ENCODE data around the gene ST6GAL2.

Gene ST6GAL2

DNA sequence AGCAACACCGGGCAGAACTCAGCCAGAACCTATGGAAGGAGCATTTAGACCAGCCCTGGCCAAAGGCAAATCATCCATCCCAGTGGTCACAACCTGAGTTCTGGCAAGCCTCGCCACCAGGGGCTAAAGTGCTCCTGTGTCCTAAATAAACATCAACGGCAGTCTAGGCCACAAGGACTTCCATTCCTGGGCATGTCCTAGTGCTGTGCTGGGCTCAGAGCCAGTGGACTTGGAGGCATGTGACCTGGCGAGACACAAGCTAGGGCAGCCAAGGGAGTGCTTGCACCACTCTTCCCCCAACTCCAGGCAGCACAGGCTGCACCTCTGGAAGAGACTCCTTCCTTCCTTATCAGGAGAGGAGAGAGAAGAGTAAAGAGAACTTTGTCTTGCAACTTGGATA is 69.0 kb downstream of the ST6GAL2 start:
- DNase-seq: no peak

DNA sequence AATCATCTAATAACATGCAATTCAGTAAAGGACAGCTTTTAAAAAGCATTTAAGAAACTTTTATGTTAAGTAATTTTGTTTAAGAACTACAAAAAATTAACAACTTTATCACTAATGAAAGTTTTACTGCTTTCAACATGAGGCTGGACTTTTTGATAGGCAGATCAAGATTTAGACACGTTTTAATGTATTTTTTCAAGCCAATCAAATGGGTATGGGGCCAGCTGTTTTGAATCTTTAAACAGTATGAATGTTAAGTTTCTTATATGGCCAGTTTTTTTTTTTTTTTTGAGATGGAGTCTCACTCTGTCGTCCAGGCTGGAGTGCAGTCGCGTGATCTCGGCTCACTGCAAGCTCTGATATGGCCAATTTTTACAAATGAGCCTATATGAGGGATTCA is 73.1 kb downstream of the ST6GAL2 start:
- no peak for DNase-seq

- DNase-seq: no peak
These were observed 73.6 kb downstream of the ST6GAL2 start for GRCh38 chr2:106812383-106812782.

DNA sequence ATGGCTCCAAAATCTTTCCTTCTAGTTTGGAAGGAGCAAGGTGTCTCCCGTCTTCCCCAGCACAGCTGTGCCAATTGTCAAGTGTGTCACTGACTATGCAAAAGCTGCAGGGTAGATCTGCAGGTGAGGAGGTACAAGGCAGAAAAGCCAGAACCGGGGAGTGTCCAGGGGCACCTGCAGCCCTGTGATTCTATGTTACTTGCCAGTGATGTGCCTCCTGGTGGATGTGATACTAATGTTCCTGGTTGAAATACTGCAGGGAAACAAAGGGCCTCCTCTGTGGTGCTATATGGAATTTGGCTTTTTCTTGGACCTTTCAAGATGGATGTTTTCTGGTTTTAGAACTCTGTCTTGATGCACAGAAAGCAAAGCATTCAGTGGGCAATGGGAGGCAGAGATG is 80.3 kb downstream of the ST6GAL2 start:
- DNase-seq: no peak

DNA sequence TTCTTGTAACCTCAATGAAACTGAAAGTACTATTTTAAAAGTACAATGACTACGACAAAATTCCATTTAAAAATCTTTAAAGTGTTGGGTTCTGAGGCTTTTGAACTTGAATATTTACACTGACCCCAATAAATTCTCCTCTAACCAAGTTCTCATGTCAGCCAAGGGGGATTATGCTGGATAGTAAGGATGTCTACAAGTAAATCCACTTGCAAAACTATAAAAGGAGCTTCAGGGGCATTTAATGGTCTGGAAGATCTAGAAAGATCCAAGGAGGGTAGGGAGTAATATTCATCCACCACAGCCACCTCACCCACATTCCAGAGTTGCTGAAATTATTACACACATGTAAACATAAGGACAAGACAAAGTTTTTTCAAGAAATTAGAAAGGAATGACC is 81.8 kb downstream of the ST6GAL2 start:
- DNase-seq: no peak

- no peak for DNase-seq
These were observed 84.9 kb downstream of the ST6GAL2 start for GRCh38 chr2:106800976-106801655.

DNA sequence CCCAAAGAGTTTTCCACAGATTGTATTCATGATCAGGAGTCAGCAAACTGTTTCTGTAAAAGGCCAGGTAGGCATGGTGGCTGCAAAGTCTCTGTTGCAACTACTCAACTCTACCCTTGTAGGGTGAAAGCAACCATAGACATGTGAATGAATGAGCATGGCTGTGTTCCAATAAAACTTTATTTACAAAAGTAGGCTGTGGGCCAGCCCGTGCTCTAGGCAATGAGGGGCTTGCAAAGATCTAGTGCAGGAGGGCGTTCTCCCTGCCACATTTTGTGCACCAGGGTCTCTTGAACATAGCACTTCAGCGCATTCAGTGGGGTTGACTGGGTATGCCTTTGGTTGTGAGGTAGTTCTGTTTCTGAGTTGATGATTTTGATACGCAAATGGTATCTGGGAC is 85.8 kb downstream of the ST6GAL2 start:
- DNase-seq: no peak

DNA sequence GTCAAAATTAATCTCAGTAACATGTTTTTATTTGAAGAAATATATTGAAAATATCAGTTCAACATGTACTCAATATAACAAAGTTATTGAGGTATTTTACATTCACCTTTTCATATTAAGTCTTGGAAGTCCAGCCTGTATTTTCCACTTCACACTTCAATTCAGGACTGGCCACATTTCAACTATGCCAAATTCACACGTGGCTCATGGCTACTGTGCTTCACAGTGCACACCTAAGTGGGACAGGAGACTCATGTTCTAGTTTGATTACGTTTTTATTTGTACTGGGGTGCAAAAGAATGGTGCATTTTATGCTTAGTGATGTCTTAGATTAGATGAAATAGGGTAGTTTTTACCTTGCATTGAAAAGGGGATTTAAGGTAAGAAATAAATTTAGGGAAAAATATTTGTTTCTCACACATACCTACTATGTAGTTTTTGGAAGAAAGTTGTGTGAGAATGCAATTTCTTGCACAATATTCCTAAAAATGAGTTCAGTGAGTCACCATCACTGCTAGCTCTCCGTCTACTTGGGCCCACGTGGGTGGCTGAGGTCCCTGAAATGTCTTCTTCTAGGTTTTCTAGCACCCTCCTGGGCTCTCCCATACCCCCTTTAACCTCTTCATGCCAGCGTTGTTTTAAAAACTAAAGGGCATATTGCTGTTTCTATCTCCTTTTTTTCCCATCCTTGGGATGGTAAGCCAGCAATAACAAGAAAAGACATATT is 87.0 kb downstream of the ST6GAL2 start:
- DNase-seq: no peak

GRCh38 chr2:106797494-106797893 is 88.5 kb downstream of the ST6GAL2 start:
- no peak for DNase-seq

DNA sequence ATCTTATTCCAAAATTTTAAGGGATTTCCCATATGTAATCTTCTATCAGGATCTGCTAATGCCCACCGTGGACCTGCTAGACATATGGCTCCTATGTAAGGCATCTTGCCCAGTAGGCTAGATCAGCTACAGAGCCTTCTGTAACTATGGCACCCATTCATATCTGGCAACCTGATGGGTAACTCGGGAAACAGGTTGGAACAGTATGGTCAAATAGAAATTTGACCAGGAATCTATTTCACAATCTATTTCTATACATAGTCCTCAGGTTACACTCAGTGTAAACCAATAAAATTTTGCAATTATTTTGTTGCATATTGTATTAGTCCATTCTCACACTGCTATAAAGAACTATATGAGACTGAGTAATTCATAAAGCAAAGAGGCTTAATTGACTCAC is 93.3 kb downstream of the ST6GAL2 start:
- DNase-seq: no peak

GRCh38 chr2:106789185-106789584 is 96.8 kb downstream of the ST6GAL2 start:
- DNase-seq: no peak

DNA sequence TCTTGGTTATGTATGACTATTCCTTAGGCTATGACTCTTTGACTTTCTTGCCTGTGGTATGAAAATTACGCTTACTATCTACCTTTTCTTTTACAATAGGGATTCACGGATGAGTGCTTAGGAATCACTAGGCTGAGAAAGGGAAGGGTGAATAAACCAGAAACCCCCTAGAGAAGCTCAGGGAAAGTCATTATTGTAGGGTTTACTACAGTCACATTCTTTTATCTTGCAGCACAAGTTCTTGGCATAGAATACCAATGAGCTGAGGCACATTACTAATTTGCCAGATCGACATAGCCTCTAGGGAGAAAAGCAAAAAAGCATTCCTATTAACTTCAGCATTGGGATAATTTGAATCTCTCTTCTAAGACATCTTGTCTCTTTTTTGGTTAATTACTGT is 103.3 kb downstream of the ST6GAL2 start:
- no peak for DNase-seq

DNA sequence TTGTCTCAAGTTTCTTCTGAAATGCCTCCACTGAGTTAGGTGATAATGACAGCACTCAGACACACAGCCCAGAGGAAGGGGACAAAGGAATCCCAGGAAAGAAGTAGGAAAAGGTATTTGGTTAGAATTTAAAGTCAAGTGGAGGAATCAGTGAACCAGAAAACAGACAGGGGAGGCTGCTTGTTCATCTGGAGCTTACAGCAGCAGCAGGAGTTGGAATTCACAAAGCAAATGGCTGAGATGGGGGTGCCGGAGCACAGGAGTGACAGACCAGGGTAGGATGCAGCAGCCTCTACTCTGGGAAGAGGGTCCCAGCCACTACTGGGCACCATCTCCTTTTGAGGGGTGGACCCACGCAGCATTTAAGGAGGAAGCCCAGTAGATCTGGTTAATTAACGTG is 104.8 kb downstream of the ST6GAL2 start:
- no peak for DNase-seq

DNA sequence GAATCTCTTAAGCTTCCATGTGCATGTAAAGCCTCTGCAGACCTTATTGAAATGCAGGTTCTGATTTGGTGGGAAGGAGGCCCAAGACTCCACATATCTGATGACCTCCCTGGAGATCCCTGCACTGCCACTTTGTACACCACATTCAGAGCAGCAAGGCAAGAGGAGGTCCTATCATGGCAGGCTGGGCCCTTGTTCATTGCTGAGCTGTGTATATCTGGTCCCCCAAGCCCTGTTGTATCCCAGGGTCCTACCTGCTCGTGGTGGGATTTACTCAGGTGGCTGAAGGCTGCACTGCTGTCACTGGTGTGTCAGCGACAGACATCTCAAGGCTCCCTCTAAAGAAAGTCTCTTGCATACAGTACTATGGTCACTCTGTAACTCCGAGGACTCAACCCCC is 114.2 kb downstream of the ST6GAL2 start:
- DNase-seq: no peak

DNA sequence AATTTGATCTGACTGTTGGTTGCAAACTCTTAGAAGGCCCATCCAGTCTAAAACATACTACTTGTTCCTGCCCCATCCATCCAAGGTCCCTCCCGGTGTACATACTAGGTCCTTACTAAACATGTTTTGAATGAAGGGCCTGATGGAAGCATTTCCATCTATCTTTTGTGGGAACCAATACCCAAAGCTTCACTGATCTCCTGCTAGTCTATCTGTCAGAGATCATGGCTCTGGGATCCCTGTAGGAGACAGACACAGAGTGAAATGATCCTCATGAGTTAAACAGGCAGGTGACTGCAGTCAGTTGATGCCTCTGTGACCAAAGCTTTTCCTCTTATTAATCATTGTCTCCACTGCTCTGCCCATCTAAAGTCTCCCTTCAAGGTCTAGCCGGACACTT is 115.0 kb downstream of the ST6GAL2 start:
- no peak for DNase-seq

DNA sequence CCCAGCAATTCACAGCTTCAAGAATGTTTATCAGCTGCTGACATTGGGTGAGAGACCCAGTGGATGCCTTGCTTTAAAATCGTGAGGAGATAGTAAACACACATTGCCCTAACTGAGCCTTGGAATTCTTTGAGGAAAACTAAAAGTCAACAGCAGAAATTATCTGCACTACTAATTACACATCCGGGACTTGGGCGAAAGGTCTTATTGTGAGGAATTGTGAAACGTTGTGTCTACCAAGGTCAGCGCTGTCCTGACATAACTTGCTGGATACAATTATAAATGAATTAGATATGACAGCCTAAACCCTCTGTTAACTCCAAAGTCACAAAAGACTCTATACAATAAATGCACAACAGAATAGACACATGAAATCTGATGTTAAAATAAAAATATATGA is 121.4 kb downstream of the ST6GAL2 start:
- DNase-seq: no peak

- no peak for DNase-seq
These were observed 126.0 kb downstream of the ST6GAL2 start for GRCh38 chr2:106759966-106760365.

GRCh38 chr2:106758901-106759497 is 127.0 kb downstream of the ST6GAL2 start:
- no peak for DNase-seq

Measured in activated CD8-positive, alpha-beta memory T cell treated with anti-CD3 and anti-CD28 coated beads, Interleukin-2, amount 50 U/mL, for 48 hours (primary cell).